ENCODE data around the gene KRCC1.
"Not testable (repeated sequence)": the region's sequence is repeated elsewhere in the genome, so short reads cannot be mapped to it uniquely, and the experiment has no call there.

KRCC1 gene

GRCh38 chr2:88048541-88048940 is 7.0 kb downstream of the KRCC1 start:
- Histone ChIP-seq H3K4me1 (ENCODE audit: control insufficient read depth, insufficient read depth, low read length) (no peaks in the 10 kb centered on the region), H3K36me3 (ENCODE audit: control insufficient read depth in 2 of 2, insufficient read depth in 2 of 2, low read length in 2 of 2) (no peaks in the 10 kb centered on the region), H3K27me3 (ENCODE audit: control insufficient read depth in 1 of 2, insufficient read depth in 2 of 2, low read length in 2 of 2) (no peaks in the 10 kb centered on the region), H3K27ac (ENCODE audit: low read length) (no peak overlapping the region), H3K9ac (ENCODE audit: low read length in 2 of 2) (no peak overlapping the region), H3K9me3 (ENCODE audit: control insufficient read depth in 2 of 2, low read length in 2 of 2) (no peaks in the 10 kb centered on the region), H3K4me3 (ENCODE audit: low read length in 2 of 2) (no peak overlapping the region)

- not testable (repeated sequence) for H3K4me3 ChIP-seq (ENCODE audit: low read length in 2 of 2); H3K9ac ChIP-seq (ENCODE audit: low read length in 2 of 2); H3K9me3 ChIP-seq (ENCODE audit: control insufficient read depth in 2 of 2, low read length in 2 of 2); H3K27ac ChIP-seq (ENCODE audit: low read length); H3K27me3 ChIP-seq (ENCODE audit: control insufficient read depth in 1 of 2, insufficient read depth in 2 of 2, low read length in 2 of 2); H3K36me3 ChIP-seq (ENCODE audit: control insufficient read depth in 2 of 2, insufficient read depth in 2 of 2, low read length in 2 of 2); H3K4me1 ChIP-seq (ENCODE audit: control insufficient read depth, insufficient read depth, low read length)
These were observed 10.0 kb downstream of the KRCC1 start for GRCh38 chr2:88045561-88045960.

- Histone ChIP-seq H3K36me3 (ENCODE audit: control insufficient read depth in 2 of 2, insufficient read depth in 2 of 2, low read length in 2 of 2) (peaks cover 0 to 3% of the 10 kb centered on the region in 2 donors), H3K9me3 (ENCODE audit: control insufficient read depth in 2 of 2, low read length in 2 of 2) (no peaks in the 10 kb centered on the region), H3K27me3 (ENCODE audit: control insufficient read depth in 1 of 2, insufficient read depth in 2 of 2, low read length in 2 of 2) (no peaks in the 10 kb centered on the region), H3K27ac (ENCODE audit: low read length) (no peak overlapping the region), H3K4me1 (ENCODE audit: control insufficient read depth, insufficient read depth, low read length) (no peaks in the 10 kb centered on the region), H3K4me3 (ENCODE audit: low read length in 2 of 2) (no peak overlapping the region), H3K9ac (ENCODE audit: low read length in 2 of 2) (no peak overlapping the region)
These were observed 13.1 kb downstream of the KRCC1 start for GRCh38 chr2:88042476-88042875.

GRCh38 chr2:88038263-88039105 is 17.1 kb downstream of the KRCC1 start:
- Histone ChIP-seq H3K27me3 (ENCODE audit: control insufficient read depth in 1 of 2, insufficient read depth in 2 of 2, low read length in 2 of 2) (no peaks in the 10 kb centered on the region), H3K4me1 (ENCODE audit: control insufficient read depth, insufficient read depth, low read length) (no peaks in the 10 kb centered on the region), H3K27ac (ENCODE audit: low read length) (no peak overlapping the region), H3K9ac (ENCODE audit: low read length in 2 of 2) (no peak overlapping the region), H3K36me3 (ENCODE audit: control insufficient read depth in 2 of 2, insufficient read depth in 2 of 2, low read length in 2 of 2) (peaks cover 0 to 18% of the 10 kb centered on the region in 2 donors), H3K4me3 (ENCODE audit: low read length in 2 of 2) (no peak overlapping the region), H3K9me3 (ENCODE audit: control insufficient read depth in 2 of 2, low read length in 2 of 2) (no peaks in the 10 kb centered on the region)

GRCh38 chr2:88036606-88037005 is 19.0 kb downstream of the KRCC1 start:
- H3K27ac ChIP-seq (ENCODE audit: low read length) = no peak overlapping the region
- no peak overlapping the region for H3K9ac ChIP-seq (ENCODE audit: low read length in 2 of 2)
- no peaks in the 10 kb centered on the region for H3K9me3 ChIP-seq (ENCODE audit: control insufficient read depth in 2 of 2, low read length in 2 of 2)
- no peaks in the 10 kb centered on the region for H3K27me3 ChIP-seq (ENCODE audit: control insufficient read depth in 1 of 2, insufficient read depth in 2 of 2, low read length in 2 of 2)
- H3K36me3 ChIP-seq (ENCODE audit: control insufficient read depth in 2 of 2, insufficient read depth in 2 of 2, low read length in 2 of 2) = peaks cover 9 to 23% of the 10 kb centered on the region in 2 donors
- no peak overlapping the region for H3K4me3 ChIP-seq (ENCODE audit: low read length in 2 of 2)
- H3K4me1 ChIP-seq (ENCODE audit: control insufficient read depth, insufficient read depth, low read length) = no peaks in the 10 kb centered on the region

- Histone ChIP-seq H3K4me1 (ENCODE audit: control insufficient read depth, insufficient read depth, low read length) (no peaks in the 10 kb centered on the region), H3K27ac (ENCODE audit: low read length) (no peak overlapping the region), H3K27me3 (ENCODE audit: control insufficient read depth in 1 of 2, insufficient read depth in 2 of 2, low read length in 2 of 2) (no peaks in the 10 kb centered on the region), H3K36me3 (ENCODE audit: control insufficient read depth in 2 of 2, insufficient read depth in 2 of 2, low read length in 2 of 2) (peaks cover 9 to 23% of the 10 kb centered on the region in 2 donors), H3K9me3 (ENCODE audit: control insufficient read depth in 2 of 2, low read length in 2 of 2) (no peaks in the 10 kb centered on the region), H3K4me3 (ENCODE audit: low read length in 2 of 2) (no peak overlapping the region), H3K9ac (ENCODE audit: low read length in 2 of 2) (no peak overlapping the region)
These were observed 19.4 kb downstream of the KRCC1 start for GRCh38 chr2:88036182-88036581.

- peaks cover 14 to 44% of the 10 kb centered on the region in 2 donors for H3K36me3 ChIP-seq (ENCODE audit: control insufficient read depth in 2 of 2, insufficient read depth in 2 of 2, low read length in 2 of 2)
- H3K27ac ChIP-seq (ENCODE audit: low read length) = no peak overlapping the region
- H3K9me3 ChIP-seq (ENCODE audit: control insufficient read depth in 2 of 2, low read length in 2 of 2) = no peaks in the 10 kb centered on the region
- no peak overlapping the region for H3K9ac ChIP-seq (ENCODE audit: low read length in 2 of 2)
- no peaks in the 10 kb centered on the region for H3K27me3 ChIP-seq (ENCODE audit: control insufficient read depth in 1 of 2, insufficient read depth in 2 of 2, low read length in 2 of 2)
- H3K4me3 ChIP-seq (ENCODE audit: low read length in 2 of 2) = no peak overlapping the region
- no peaks in the 10 kb centered on the region for H3K4me1 ChIP-seq (ENCODE audit: control insufficient read depth, insufficient read depth, low read length)
These were observed 23.4 kb downstream of the KRCC1 start for GRCh38 chr2:88032070-88032702.

- Histone ChIP-seq H3K27me3 (ENCODE audit: control insufficient read depth in 1 of 2, insufficient read depth in 2 of 2, low read length in 2 of 2) (no peaks in the 10 kb centered on the region), H3K36me3 (ENCODE audit: control insufficient read depth in 2 of 2, insufficient read depth in 2 of 2, low read length in 2 of 2) (peaks cover 16 to 32% of the 10 kb centered on the region in 2 donors)
These were observed 26.7 kb downstream of the KRCC1 start for GRCh38 chr2:88028931-88029330.

GRCh38 chr2:88027697-88028389 is 27.7 kb downstream of the KRCC1 start:
- Histone ChIP-seq H3K36me3 (ENCODE audit: control insufficient read depth in 2 of 2, insufficient read depth in 2 of 2, low read length in 2 of 2) (peaks cover 13 to 27% of the 10 kb centered on the region in 2 donors), H3K27me3 (ENCODE audit: control insufficient read depth in 1 of 2, insufficient read depth in 2 of 2, low read length in 2 of 2) (no peaks in the 10 kb centered on the region), H3K27ac (ENCODE audit: low read length) (no peak overlapping the region), H3K9me3 (ENCODE audit: control insufficient read depth in 2 of 2, low read length in 2 of 2) (no peaks in the 10 kb centered on the region), H3K9ac (ENCODE audit: low read length in 2 of 2) (no peak overlapping the region), H3K4me1 (ENCODE audit: control insufficient read depth, insufficient read depth, low read length) (no peaks in the 10 kb centered on the region), H3K4me3 (ENCODE audit: low read length in 2 of 2) (no peak overlapping the region)

More at GRCh38 chr2:88028931-88029330, 26.7 kb downstream of the KRCC1 start:
- Histone ChIP-seq H3K4me3 (ENCODE audit: low read length in 2 of 2) (no peak overlapping the region), H3K4me1 (ENCODE audit: control insufficient read depth, insufficient read depth, low read length) (no peaks in the 10 kb centered on the region), H3K9ac (ENCODE audit: low read length in 2 of 2) (no peak overlapping the region), H3K9me3 (ENCODE audit: control insufficient read depth in 2 of 2, low read length in 2 of 2) (no peaks in the 10 kb centered on the region), H3K27ac (ENCODE audit: low read length) (no peak overlapping the region)

GRCh38 chr2:88024509-88024908 is 31.1 kb downstream of the KRCC1 start:
- H3K27me3 ChIP-seq (ENCODE audit: control insufficient read depth in 1 of 2, insufficient read depth in 2 of 2, low read length in 2 of 2) = no peaks in the 10 kb centered on the region
- H3K36me3 ChIP-seq (ENCODE audit: control insufficient read depth in 2 of 2, insufficient read depth in 2 of 2, low read length in 2 of 2) = peaks cover 6 to 18% of the 10 kb centered on the region in 2 donors
- H3K27ac ChIP-seq (ENCODE audit: low read length) = no peak overlapping the region
- H3K4me1 ChIP-seq (ENCODE audit: control insufficient read depth, insufficient read depth, low read length) = no peaks in the 10 kb centered on the region
- no peaks in the 10 kb centered on the region for H3K9me3 ChIP-seq (ENCODE audit: control insufficient read depth in 2 of 2, low read length in 2 of 2)
- no peak overlapping the region for H3K9ac ChIP-seq (ENCODE audit: low read length in 2 of 2)
- no peak overlapping the region for H3K4me3 ChIP-seq (ENCODE audit: low read length in 2 of 2)

- H3K4me3 ChIP-seq (ENCODE audit: low read length in 2 of 2) = no peak overlapping the region
- H3K9ac ChIP-seq (ENCODE audit: low read length in 2 of 2) = no peak overlapping the region
- H3K4me1 ChIP-seq (ENCODE audit: control insufficient read depth, insufficient read depth, low read length) = no peaks in the 10 kb centered on the region
- H3K27me3 ChIP-seq (ENCODE audit: control insufficient read depth in 1 of 2, insufficient read depth in 2 of 2, low read length in 2 of 2) = no peaks in the 10 kb centered on the region
- H3K27ac ChIP-seq (ENCODE audit: low read length) = no peak overlapping the region
- no peaks in the 10 kb centered on the region for H3K9me3 ChIP-seq (ENCODE audit: control insufficient read depth in 2 of 2, low read length in 2 of 2)
- peaks cover 2 to 3% of the 10 kb centered on the region in 2 donors for H3K36me3 ChIP-seq (ENCODE audit: control insufficient read depth in 2 of 2, insufficient read depth in 2 of 2, low read length in 2 of 2)
These were observed 33.0 kb downstream of the KRCC1 start for GRCh38 chr2:88022669-88022921.

Data from stomach smooth muscle (tissue), 2 donors.